Endothelial cell of umbilical vein (primary cell): ENCODE results near the gene IQSEC3. TPM values are rescaled to one million over a fixed set of nuclear protein-coding genes. Genes with fewer than 3 reads are reported as not detected.

ENCODE experiments used
- BruUV-seq: library from RNA; stranded (reverse); fragments of 400-500 nt; replicated peaks from 2 replicates; lab custom pipeline; 2021; lab: Mats Ljungman, UMichigan
- CTCF ChIA-PET: fragments of 300-600, 350-600 bp; sonication (Branson Sonifier 250); formaldehyde crosslinking; loops from one replicate; lab custom pipeline; 2021; ENCODE audit warnings: antibody characterized with exemption, inconsistent platforms; lab: Charles Lee
- POLR2A ChIA-PET: fragments of 300-600, 350-600 bp; sonication (Branson Sonifier 250); formaldehyde crosslinking; loops from one replicate; lab custom pipeline; 2021; ENCODE audit warnings: antibody characterized with exemption, inconsistent platforms; lab: Charles Lee
- DNase-seq: peaks from one replicate; pipeline ENCODE4 v3.0.0-alpha.2; 2011; ENCODE audit warnings: low read depth, low spot score
- FAIRE-seq: peaks from 2 replicates; lab custom pipeline; 2011; peaks lifted over from hg19 to GRCh38; lab: Jason Lieb, UNC
- H2AFZ ChIP-seq: 2 replicates; pipeline ENCODE4 v1.6.0; 2012; ENCODE audit warnings: low read depth, low read length, control low read depth, inconsistent platforms
- H3K27ac ChIP-seq: 2 replicates; pipeline ENCODE4 v1.5.1; 2011; ENCODE audit warnings: low read depth, mild to moderate bottlenecking, control low read depth, low read length, moderate library complexity; ENCODE audit not compliant: insufficient read depth
- H3K27me3 ChIP-seq, 2 experiments: 2 replicates each; pipeline versions ENCODE4 v1.6.0 to v1.6.1; 2011; ENCODE audit warnings: low read length in 2 of 2, mixed read lengths in 1 of 2; ENCODE audit not compliant: control insufficient read depth in 2 of 2, insufficient read depth in 2 of 2
- H3K36me3 ChIP-seq, 2 experiments: 2 replicates in 1 of 2; 3 replicates in 1 of 2; pipeline ENCODE4 v1.5.1; 2011; ENCODE audit warnings: low read length in 2 of 2, mild to moderate bottlenecking in 1 of 2, moderate library complexity in 1 of 2; ENCODE audit not compliant: control insufficient read depth in 2 of 2, insufficient read depth in 2 of 2; ENCODE audit errors: extremely low read depth in 1 of 2
- H3K4me1 ChIP-seq: 3 replicates; pipeline ENCODE4 v1.5.1; 2011; ENCODE audit warnings: mild to moderate bottlenecking, low read length; ENCODE audit not compliant: control insufficient read depth, insufficient read depth; ENCODE audit errors: extremely low read depth
- H3K4me2 ChIP-seq: 2 replicates; pipeline ENCODE4 v1.6.1; 2011; ENCODE audit warnings: low read length, control low read depth, mixed read lengths; ENCODE audit not compliant: insufficient read depth
- H3K4me3 ChIP-seq, 3 experiments: fragments of 200-600 bp in 1 of 3; sonication (generic), shearing (Covaris generic) in 1 of 3; replicated peaks in 1 of 3; 2 replicates each; pipeline ENCODE4 v1.5.1; 2011 to 2016; ENCODE audit warnings: control low read depth in 3 of 3, low read length in 3 of 3, mild to moderate bottlenecking in 2 of 3, inconsistent platforms in 1 of 3, low read depth in 1 of 3, moderate library complexity in 1 of 3; ENCODE audit not compliant: insufficient read depth in 1 of 3
- H3K79me2 ChIP-seq: 2 replicates; pipeline ENCODE4 v1.6.0; 2012; ENCODE audit warnings: low read length, inconsistent platforms; ENCODE audit not compliant: control insufficient read depth, insufficient read depth
- H3K9ac ChIP-seq: replicated peaks from 2 replicates; pipeline ENCODE3; 2011; ENCODE audit warnings: low read length, control low read depth; ENCODE audit not compliant: insufficient read depth; ENCODE audit errors: extremely low read depth
- H3K9me1 ChIP-seq: replicated peaks from 3 replicates; pipeline ENCODE4 v1.6.0; 2011; ENCODE audit warnings: mild to moderate bottlenecking, low read length; ENCODE audit not compliant: control insufficient read depth, insufficient read depth; ENCODE audit errors: extremely low read depth
- H3K9me3 ChIP-seq: replicated peaks from 2 replicates; pipeline ENCODE4 v1.5.1; 2012; ENCODE audit warnings: low read length, inconsistent platforms; ENCODE audit not compliant: control insufficient read depth, insufficient read depth
- H4K20me1 ChIP-seq: replicated peaks from 2 replicates; pipeline ENCODE3; 2011; ENCODE audit warnings: mild to moderate bottlenecking, low read length; ENCODE audit not compliant: control insufficient read depth, insufficient read depth; ENCODE audit errors: extremely low read depth
- EZH2 ChIP-seq: IDR thresholded peaks from 2 replicates; pipeline ENCODE4 v1.6.1; 2012; ENCODE audit warnings: borderline replicate concordance, low read depth, mild to moderate bottlenecking, moderate library complexity, low read length, inconsistent platforms; ENCODE audit not compliant: severe bottlenecking
- FOS ChIP-seq: IDR thresholded peaks from 2 replicates; pipeline ENCODE4 v1.6.1; 2011; ENCODE audit warnings: mild to moderate bottlenecking, low read length, moderate library complexity, borderline replicate concordance; ENCODE audit not compliant: insufficient read depth
- GATA2 ChIP-seq: IDR thresholded peaks from 2 replicates; pipeline ENCODE4 v1.7.0; 2011; ENCODE audit warnings: low read depth, mild to moderate bottlenecking, moderate library complexity, mixed read lengths, low read length; ENCODE audit not compliant: insufficient read length, insufficient read depth
- JUN ChIP-seq: IDR thresholded peaks from 2 replicates; pipeline ENCODE4 v1.6.1; 2011; ENCODE audit warnings: borderline replicate concordance, low read depth; ENCODE audit not compliant: insufficient read length, insufficient read depth
- MAX ChIP-seq: IDR thresholded peaks from 2 replicates; pipeline ENCODE4 v1.6.1; 2011; ENCODE audit not compliant: insufficient read depth, insufficient read length
- MYC ChIP-seq: IDR thresholded peaks from one replicate; pipeline ENCODE4 v1.6.1; 2011; ENCODE audit warnings: mild to moderate bottlenecking, low read depth, low read length
- POLR2A ChIP-seq: IDR thresholded peaks from 2 replicates; pipeline ENCODE4 v1.6.1; 2012; ENCODE audit warnings: low read depth, mild to moderate bottlenecking, control low read depth, low read length
- POLR2AphosphoS5 ChIP-seq: IDR thresholded peaks from 2 replicates; pipeline ENCODE4 v1.6.1; 2012; ENCODE audit warnings: low read depth, mild to moderate bottlenecking, control low read depth, low read length, moderate library complexity; ENCODE audit not compliant: insufficient read depth
- dilution Hi-C: fragments of 300-500 bp; cut with MboI; formaldehyde crosslinking; loops from one replicate; pipeline ENCODE4 v1.15.0; 2019; ENCODE audit warnings: low sequenced_read_pairs; ENCODE audit not compliant: extremely low pct_ligation_motif_present
- intact Hi-C: fragments of 100-400 bp; cut with micrococcal nuclease; formaldehyde crosslinking; loops from one replicate; pipeline ENCODE4 v1.10.0; 2022
- polyA plus RNA-seq, 4 experiments: library from polyadenylated mRNA; depleted of rRNA in 3 of 4; stranded (reverse) in 3 of 4; unstranded in 1 of 4; fragments of >200 nt; gene quantifications; 2 replicates each; pipeline versions ENCODE4 v1.2.1 to v1.2.3, GENCODE V29; 2011 to 2012; ENCODE audit warnings: missing spikeins in 1 of 4
- total RNA-seq: library from RNA; stranded (reverse); gene quantifications from 2 replicates; pipeline ENCODE4 v1.2.3, GENCODE V29; 2021
- TF ChIP-seq, protein P1 (sequence below), 2 donors: IDR thresholded peaks; 1 replicate in 1 of 2; 2 replicates in 1 of 2; pipeline ENCODE4 v1.5.1; 2011; ENCODE audit warnings: low read length in 2 of 2, mild to moderate bottlenecking in 2 of 2, moderate library complexity in 2 of 2, control low read depth in 1 of 2, inconsistent platforms in 1 of 2, low read depth in 1 of 2; ENCODE audit not compliant: insufficient read depth in 1 of 2; ENCODE audit errors: extremely low read depth in 1 of 2

Gene IQSEC3
- total and polyA plus RNA-seq, 2 donors (not counting 3 experiments of a cell fraction or from before 2014, with no cell fraction given), result not detected

GRCh38 chr12:143964-144649, 77.5 kb downstream of the IQSEC3 start:
- CTCF ChIA-PET, result no interaction called here
- POLR2A ChIA-PET, result no interaction called here
- H2AFZ ChIP-seq, result no peak overlapping the region

More at GRCh38 chr12:143964-144649, 77.5 kb downstream of the IQSEC3 start:
- Histone ChIP-seq H3K79me2 (no peaks in the 10 kb centered on the region), H3K27me3 (peaks cover 24 to 28% of the 10 kb centered on the region in 2 experiments), H3K36me3 (no peaks in the 10 kb centered on the region), H3K9ac (no peak overlapping the region), H3K27ac (no peak overlapping the region), H4K20me1 (no peaks in the 10 kb centered on the region), H3K4me2 (no peak overlapping the region), H3K9me3 (no peaks in the 10 kb centered on the region), H3K4me1 (no peaks in the 10 kb centered on the region), H3K9me1 (no peaks in the 10 kb centered on the region), H3K4me3 (no peak overlapping the region)
- DNase-seq (no peak), FAIRE-seq (no peak)
- TF ChIP-seq EZH2, result no peak
- TF ChIP-seq, protein P1, sequence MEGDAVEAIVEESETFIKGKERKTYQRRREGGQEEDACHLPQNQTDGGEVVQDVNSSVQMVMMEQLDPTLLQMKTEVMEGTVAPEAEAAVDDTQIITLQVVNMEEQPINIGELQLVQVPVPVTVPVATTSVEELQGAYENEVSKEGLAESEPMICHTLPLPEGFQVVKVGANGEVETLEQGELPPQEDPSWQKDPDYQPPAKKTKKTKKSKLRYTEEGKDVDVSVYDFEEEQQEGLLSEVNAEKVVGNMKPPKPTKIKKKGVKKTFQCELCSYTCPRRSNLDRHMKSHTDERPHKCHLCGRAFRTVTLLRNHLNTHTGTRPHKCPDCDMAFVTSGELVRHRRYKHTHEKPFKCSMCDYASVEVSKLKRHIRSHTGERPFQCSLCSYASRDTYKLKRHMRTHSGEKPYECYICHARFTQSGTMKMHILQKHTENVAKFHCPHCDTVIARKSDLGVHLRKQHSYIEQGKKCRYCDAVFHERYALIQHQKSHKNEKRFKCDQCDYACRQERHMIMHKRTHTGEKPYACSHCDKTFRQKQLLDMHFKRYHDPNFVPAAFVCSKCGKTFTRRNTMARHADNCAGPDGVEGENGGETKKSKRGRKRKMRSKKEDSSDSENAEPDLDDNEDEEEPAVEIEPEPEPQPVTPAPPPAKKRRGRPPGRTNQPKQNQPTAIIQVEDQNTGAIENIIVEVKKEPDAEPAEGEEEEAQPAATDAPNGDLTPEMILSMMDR (IDR thresholded peaks at IDR 0.05; ENCODE audit: extremely low read depth in 1 of 2, insufficient read depth in 1 of 2, low read depth in 1 of 2, low read length in 2 of 2), result no peak
- TF ChIP-seq FOS, result no peak
- no peak for TF ChIP-seq MAX
- no peak for TF ChIP-seq GATA2
- TF ChIP-seq JUN, result no peak
- no peak for TF ChIP-seq POLR2A
- no peak for TF ChIP-seq MYC
- no peak for TF ChIP-seq POLR2AphosphoS5
- dilution Hi-C loops, result no loop called here
- BruUV-seq, result no TSS peak
- intact Hi-C loops, result no loop called here
